Suprapubic skin (tissue), 3 donors: Measurements from ENCODE around the gene CAMTA1.

Experiments
- POLR2AphosphoS5 ChIP-seq, 3 donors: sonication (generic); formaldehyde crosslinking; IDR thresholded peaks; one replicate each; pipeline ENCODE4 v1.6.1; 2017; ENCODE audit warnings: antibody characterized with exemption in 3 of 3
- TF ChIP-seq, protein P1 (sequence below), 2 donors: fragments of 200-600 bp in 1 of 2; fragments of 450-650 bp in 1 of 2; sonication (generic) in 1 of 2; IDR thresholded peaks; one replicate each; pipeline ENCODE4 v1.5.1; 2016 to 2019; ENCODE audit warnings: antibody characterized with exemption in 2 of 2, mild to moderate bottlenecking in 1 of 2, moderate library complexity in 1 of 2

DNA sequence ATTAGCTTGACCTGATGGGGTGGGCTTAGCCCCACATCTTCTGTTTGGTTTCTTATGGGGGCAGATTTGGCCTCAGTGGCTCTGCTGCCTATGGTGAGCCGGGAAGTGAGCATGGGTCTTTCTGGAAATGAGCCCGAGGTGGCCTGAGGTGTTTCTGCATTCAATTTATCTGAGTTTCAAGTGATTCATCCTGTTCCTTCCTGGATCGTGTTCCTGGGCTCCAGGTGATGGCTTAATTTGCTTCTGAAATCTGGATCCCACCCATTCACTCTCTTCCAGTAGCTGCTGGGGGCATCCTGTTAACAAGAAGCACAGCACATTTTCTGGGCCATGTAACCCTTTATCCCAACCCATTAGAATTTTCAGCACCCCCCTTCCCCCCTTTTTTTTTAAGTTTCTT, 324.6 kb downstream of the CAMTA1 start:
- TF ChIP-seq, protein P1, sequence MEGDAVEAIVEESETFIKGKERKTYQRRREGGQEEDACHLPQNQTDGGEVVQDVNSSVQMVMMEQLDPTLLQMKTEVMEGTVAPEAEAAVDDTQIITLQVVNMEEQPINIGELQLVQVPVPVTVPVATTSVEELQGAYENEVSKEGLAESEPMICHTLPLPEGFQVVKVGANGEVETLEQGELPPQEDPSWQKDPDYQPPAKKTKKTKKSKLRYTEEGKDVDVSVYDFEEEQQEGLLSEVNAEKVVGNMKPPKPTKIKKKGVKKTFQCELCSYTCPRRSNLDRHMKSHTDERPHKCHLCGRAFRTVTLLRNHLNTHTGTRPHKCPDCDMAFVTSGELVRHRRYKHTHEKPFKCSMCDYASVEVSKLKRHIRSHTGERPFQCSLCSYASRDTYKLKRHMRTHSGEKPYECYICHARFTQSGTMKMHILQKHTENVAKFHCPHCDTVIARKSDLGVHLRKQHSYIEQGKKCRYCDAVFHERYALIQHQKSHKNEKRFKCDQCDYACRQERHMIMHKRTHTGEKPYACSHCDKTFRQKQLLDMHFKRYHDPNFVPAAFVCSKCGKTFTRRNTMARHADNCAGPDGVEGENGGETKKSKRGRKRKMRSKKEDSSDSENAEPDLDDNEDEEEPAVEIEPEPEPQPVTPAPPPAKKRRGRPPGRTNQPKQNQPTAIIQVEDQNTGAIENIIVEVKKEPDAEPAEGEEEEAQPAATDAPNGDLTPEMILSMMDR (IDR thresholded peaks at IDR 0.05) = no peak
- no peak for TF ChIP-seq POLR2AphosphoS5 (IDR thresholded peaks at IDR 0.05)
